ENCODE measurements around the gene FBXL7. TPM values are rescaled to one million over a fixed set of nuclear protein-coding genes. Genes with fewer than 3 reads are reported as not detected.
A peak's percentile ranks its signal among the peaks of the same experiment; 100 is the strongest.

The FBXL7 gene
- total RNA-seq, 4 donors from 2014 or later, result 2.0 to 6.8 (median 3.9) TPM

DNA sequence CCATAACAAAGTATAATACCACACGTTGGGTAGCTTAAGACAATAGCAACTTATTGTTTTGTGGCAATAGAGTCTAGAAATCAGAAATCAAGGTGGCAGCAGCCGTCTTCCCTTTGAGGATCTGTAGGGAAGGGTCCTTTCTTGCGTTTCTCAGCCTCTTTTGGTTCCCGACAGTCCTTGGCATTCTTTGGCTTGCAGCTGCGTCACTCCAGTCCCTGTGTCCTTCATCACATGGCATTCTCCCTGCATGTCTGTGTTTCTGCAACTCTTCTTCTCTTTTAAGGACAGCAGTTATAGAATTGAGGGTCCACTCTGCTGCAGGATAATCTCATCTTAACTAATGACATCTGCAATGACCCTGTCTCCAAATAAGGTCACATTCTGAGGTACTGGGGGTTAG, 140.1 kb downstream of the FBXL7 start:
- no peak for DNase-seq (ENCODE audit: low spot score in 2 of 2)
- TF ChIP-seq, protein P1, sequence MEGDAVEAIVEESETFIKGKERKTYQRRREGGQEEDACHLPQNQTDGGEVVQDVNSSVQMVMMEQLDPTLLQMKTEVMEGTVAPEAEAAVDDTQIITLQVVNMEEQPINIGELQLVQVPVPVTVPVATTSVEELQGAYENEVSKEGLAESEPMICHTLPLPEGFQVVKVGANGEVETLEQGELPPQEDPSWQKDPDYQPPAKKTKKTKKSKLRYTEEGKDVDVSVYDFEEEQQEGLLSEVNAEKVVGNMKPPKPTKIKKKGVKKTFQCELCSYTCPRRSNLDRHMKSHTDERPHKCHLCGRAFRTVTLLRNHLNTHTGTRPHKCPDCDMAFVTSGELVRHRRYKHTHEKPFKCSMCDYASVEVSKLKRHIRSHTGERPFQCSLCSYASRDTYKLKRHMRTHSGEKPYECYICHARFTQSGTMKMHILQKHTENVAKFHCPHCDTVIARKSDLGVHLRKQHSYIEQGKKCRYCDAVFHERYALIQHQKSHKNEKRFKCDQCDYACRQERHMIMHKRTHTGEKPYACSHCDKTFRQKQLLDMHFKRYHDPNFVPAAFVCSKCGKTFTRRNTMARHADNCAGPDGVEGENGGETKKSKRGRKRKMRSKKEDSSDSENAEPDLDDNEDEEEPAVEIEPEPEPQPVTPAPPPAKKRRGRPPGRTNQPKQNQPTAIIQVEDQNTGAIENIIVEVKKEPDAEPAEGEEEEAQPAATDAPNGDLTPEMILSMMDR (IDR thresholded peaks at IDR 0.05), result no peak
- no peak for TF ChIP-seq POLR2A (IDR thresholded peaks at IDR 0.05)
- 91 to 96% methylated on average over 5 of the region's 5 CpGs for WGBS, 2 donors
- H3K4me3 ChIP-seq (ENCODE audit: low read depth, poor library complexity, severe bottlenecking), result no peak overlapping the region
- intact Hi-C loops (cut with DNase I; ENCODE audit: low total_unique reads), result no loop called here

DNA sequence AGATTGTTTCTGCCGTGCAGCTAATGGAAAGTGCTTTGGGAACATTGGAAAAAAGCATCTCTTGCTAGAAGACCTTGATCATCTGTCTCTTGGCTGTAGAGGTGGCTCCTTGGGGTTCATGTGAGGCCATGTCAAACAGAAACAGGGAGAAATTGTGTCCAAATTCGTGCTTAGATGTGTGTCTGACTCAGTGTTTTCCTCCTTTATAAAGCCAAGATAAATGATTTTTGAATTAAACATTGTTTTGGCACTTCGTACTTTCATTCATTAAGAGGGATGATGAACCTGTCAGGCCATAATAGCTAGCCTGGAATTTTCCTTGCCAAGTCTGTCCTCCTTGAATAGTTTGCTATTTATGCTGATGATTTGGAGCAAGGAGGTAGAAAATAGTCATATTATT, 143.8 kb downstream of the FBXL7 start:
- WGBS, 2 donors, result 35 to 52% methylated on average over 3 of the region's 3 CpGs
- intact Hi-C loops (cut with DNase I; ENCODE audit: low total_unique reads), result no loop called here
- H3K4me3 ChIP-seq (ENCODE audit: low read depth, poor library complexity, severe bottlenecking), result no peak overlapping the region
- TF ChIP-seq POLR2A (IDR thresholded peaks at IDR 0.05), result no peak
- TF ChIP-seq, protein P1 (IDR thresholded peaks at IDR 0.05), result no peak
- DNase-seq (ENCODE audit: low spot score in 2 of 2), result no peak

DNA sequence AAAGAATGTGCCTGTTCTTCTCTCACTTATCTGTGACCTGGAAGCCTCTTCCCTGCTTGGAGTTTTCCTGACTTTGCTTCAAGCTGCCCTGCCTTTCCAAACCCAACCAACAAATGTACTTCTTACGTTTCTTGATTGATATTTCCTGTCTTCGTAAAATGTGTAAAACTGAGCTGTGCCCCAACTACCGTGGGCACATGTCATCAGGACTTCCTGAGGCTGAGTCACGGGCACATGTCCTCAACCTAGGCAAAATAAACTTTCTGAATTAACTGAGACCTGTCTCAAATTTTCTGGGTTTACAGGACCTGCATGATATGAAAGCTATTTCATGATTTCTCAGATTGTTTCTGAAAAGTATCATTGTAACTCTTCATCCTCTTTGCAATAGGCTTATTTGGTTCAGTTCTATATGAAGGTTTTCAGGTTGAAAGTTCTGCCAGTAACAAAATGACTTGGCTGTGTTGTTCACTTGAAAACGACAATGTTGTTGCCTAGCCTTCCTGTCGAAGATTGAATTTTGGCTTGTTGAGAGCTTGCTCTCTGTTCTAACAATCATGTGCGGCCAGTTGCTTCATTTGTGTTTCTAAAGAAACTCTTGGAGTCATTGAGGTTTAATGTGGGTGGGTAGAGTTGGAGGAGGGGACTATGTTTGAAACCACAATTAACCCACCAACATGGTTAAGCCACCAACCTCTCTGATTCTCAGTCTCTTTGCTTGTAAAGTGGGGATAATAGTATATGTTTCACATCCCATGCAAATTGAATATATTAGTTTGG, 145.6 kb downstream of the FBXL7 start:
- 49 to 57% methylated on average over 7 of the region's 7 CpGs for WGBS, 2 donors
- DNase-seq (ENCODE audit: low spot score in 2 of 2), result peak in 1 of 2 donors; percentile 17
- TF ChIP-seq, protein P1 (IDR thresholded peaks at IDR 0.05), result no peak
- TF ChIP-seq POLR2A (IDR thresholded peaks at IDR 0.05), result no peak
- H3K4me3 ChIP-seq (ENCODE audit: low read depth, poor library complexity, severe bottlenecking), result no peak overlapping the region
- intact Hi-C loops (cut with DNase I; ENCODE audit: low total_unique reads), result no loop called here

DNA sequence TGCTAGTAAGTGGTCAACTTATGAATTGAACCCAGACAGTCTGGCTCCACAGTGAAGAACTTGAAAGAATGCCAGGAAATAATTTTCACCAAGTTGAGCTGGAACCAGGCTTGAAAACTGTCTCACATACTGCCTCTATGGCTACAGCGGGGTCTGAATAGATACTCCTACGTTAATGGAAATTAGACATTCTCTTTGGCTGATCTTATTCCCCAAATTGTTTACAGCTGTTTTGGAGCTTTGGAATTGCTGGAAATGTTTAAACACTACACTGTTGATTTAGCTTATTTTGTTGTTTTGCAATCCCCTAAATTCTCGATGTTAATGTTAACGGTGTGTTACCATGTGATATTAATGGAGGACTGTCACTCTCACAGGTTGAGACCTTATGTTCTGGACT, 146.4 kb downstream of the FBXL7 start:
- intact Hi-C loops (cut with DNase I; ENCODE audit: low total_unique reads), result no loop called here
- no peak for DNase-seq (ENCODE audit: low spot score in 2 of 2)
- 27 to 57% methylated on average over 4 of the region's 4 CpGs for WGBS, 2 donors
- no peak for TF ChIP-seq POLR2A (IDR thresholded peaks at IDR 0.05)
- TF ChIP-seq, protein P1 (IDR thresholded peaks at IDR 0.05), result no peak
- no peak overlapping the region for H3K4me3 ChIP-seq (ENCODE audit: low read depth, poor library complexity, severe bottlenecking)

DNA sequence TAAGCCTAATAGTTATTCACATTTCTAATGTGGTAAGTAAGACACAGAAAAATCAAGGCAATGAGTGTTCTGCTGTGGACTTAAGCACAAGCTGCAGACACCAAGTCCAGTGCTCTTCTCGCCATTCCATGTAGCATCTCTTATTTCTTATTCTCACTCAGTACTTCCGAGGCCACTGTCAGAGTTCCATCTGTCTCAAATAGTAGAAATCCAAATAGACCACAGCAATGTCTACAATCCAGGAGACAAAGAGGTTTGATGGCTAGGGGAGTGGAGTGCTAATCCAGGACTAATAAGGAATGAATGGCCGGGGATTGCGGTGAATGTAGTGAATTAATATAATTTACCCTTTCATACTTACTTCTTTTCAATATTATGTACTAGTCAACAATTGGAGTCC, 147.3 kb downstream of the FBXL7 start:
- WGBS, 2 donors, result 89 to 90% methylated on average over 4 of the region's 4 CpGs
- DNase-seq (ENCODE audit: low spot score in 2 of 2), result no peak
- TF ChIP-seq POLR2A (IDR thresholded peaks at IDR 0.05), result no peak
- TF ChIP-seq, protein P1 (IDR thresholded peaks at IDR 0.05), result no peak

DNA sequence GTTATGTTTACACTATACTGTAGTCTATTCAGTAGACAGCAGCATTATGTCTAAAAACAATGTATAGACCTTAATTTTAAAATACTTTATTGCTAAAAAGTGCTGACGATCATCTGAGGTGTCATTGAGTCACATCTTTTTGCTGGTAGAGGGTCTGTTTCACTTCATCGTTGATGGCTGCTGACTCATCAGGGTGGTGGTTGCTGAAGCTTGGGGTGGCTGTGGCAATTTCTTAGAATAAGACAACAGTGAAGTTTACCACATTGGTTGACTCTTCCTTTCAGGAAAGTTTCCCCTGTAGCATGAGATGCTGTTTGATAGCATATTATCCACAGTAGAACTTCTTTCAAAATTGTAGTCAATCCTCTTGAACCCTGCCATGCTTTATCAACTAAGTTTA, 150.3 kb downstream of the FBXL7 start:
- DNase-seq (ENCODE audit: low spot score in 2 of 2), result no peak
- intact Hi-C loops (cut with DNase I; ENCODE audit: low total_unique reads), result no loop called here
- WGBS, 2 donors, result 85 to 93% methylated on average over 2 of the region's 2 CpGs
- TF ChIP-seq, protein P1 (IDR thresholded peaks at IDR 0.05), result no peak
- no peak for TF ChIP-seq POLR2A (IDR thresholded peaks at IDR 0.05)
- no peak overlapping the region for H3K4me3 ChIP-seq (ENCODE audit: low read depth, poor library complexity, severe bottlenecking)

More for the DNA sequence above, 147.3 kb downstream of the FBXL7 start:
- intact Hi-C loops (cut with DNase I; ENCODE audit: low total_unique reads), result no loop called here
- no peak overlapping the region for H3K4me3 ChIP-seq (ENCODE audit: low read depth, poor library complexity, severe bottlenecking)

Data from lower leg skin (tissue), 4 donors.